HepG2 (cell line): Measurements from ENCODE around the gene DUSP9. TPM values are rescaled to one million over a fixed set of nuclear protein-coding genes. Genes with fewer than 3 reads are reported as not detected.

ENCODE experiments used
- CHD2 ChIP-seq: IDR thresholded peaks from 2 replicates; pipeline ENCODE4 v1.6.1; 2011; ENCODE audit warnings: low read depth, low read length, improper control_type of control experiment
- MLLT10 ChIP-seq: sonication (generic); formaldehyde crosslinking; IDR thresholded peaks from 2 replicates; pipeline ENCODE4 v1.4.0; 2020; ENCODE audit warnings: missing genetic modification reagents
- ONECUT2 ChIP-seq: sonication (generic); formaldehyde crosslinking; IDR thresholded peaks from 2 replicates; pipeline ENCODE4 v1.4.0; 2020; ENCODE audit warnings: missing genetic modification reagents
- POLR2AphosphoS5 ChIP-seq: IDR thresholded peaks from 2 replicates; pipeline ENCODE4 v1.6.1; 2012; ENCODE audit warnings: low read depth, low read length
- REXO4 ChIP-seq: sonication (generic); formaldehyde crosslinking; IDR thresholded peaks from 2 replicates; pipeline ENCODE4 v1.8.0; 2022; ENCODE audit warnings: missing genetic modification reagents, mild to moderate bottlenecking, borderline replicate concordance
- SOX6 ChIP-seq, 2 experiments: fragments of 450-650 bp in 1 of 2; sonication (generic) in 1 of 2; formaldehyde crosslinking in 1 of 2; IDR thresholded peaks; 2 replicates each; pipeline versions ENCODE4 v1.4.0 to v1.6.1; 2017 to 2020; ENCODE audit warnings: antibody characterized with exemption in 1 of 2, mild to moderate bottlenecking in 1 of 2, missing genetic modification reagents in 1 of 2
- THRA ChIP-seq: sonication (generic); formaldehyde crosslinking; IDR thresholded peaks from 2 replicates; pipeline ENCODE4 v1.4.0; 2020; ENCODE audit warnings: missing genetic modification reagents, borderline replicate concordance
- ZFP36L2 ChIP-seq: sonication (generic); formaldehyde crosslinking; IDR thresholded peaks from 2 replicates; pipeline ENCODE4 v1.4.0; 2020; ENCODE audit warnings: missing genetic modification reagents
- ZNF121 ChIP-seq: sonication (generic); formaldehyde crosslinking; IDR thresholded peaks from 2 replicates; pipeline ENCODE4 v1.5.0; 2020; ENCODE audit warnings: mild to moderate bottlenecking, missing genetic modification reagents
- ZNF232 ChIP-seq: sonication (generic); formaldehyde crosslinking; IDR thresholded peaks from 2 replicates; pipeline ENCODE4 v1.4.0; 2020; ENCODE audit warnings: missing genetic modification reagents, borderline replicate concordance
- ZNF292 ChIP-seq: sonication (generic); formaldehyde crosslinking; IDR thresholded peaks from 2 replicates; pipeline ENCODE4 v1.8.1; 2022; ENCODE audit warnings: mild to moderate bottlenecking, low read depth, missing genetic modification reagents, borderline replicate concordance
- ZNF784 ChIP-seq: sonication (generic); formaldehyde crosslinking; IDR thresholded peaks from 2 replicates; pipeline ENCODE4 v1.5.1; 2020; ENCODE audit warnings: missing genetic modification reagents, mild to moderate bottlenecking, borderline replicate concordance
- ZNF879 ChIP-seq: sonication (generic); formaldehyde crosslinking; IDR thresholded peaks from 2 replicates; pipeline ENCODE4 v1.8.1; 2023; ENCODE audit warnings: missing genetic modification reagents
- polyA plus RNA-seq, 8 experiments: library from polyadenylated mRNA; depleted of rRNA in 3 of 8; stranded (reverse) in 7 of 8; unstranded in 1 of 8; fragments of >200 nt; fragmentation: Illumina TruSeq in 4 of 8; extraction: Trizol in 4 of 8; gene quantifications; 2 replicates each; pipeline versions ENCODE4 v1.2.1 to v1.2.3, GENCODE V29; 2011 to 2016; ENCODE audit warnings: low read depth in 4 of 8, missing spikeins in 1 of 8, mixed read lengths in 1 of 8; ENCODE audit not compliant: insufficient read depth in 1 of 8
- total RNA-seq, 5 experiments: library from RNA; depleted of rRNA; stranded (reverse); fragments of >200 nt; fragmentation: Illumina TruSeq; extraction: Trizol; gene quantifications; 2 replicates each; pipeline ENCODE4 v1.2.3, GENCODE V29; 2016; ENCODE audit warnings: low read depth in 1 of 5
- TF ChIP-seq, protein P1 (sequence below): sonication (generic); formaldehyde crosslinking; IDR thresholded peaks from 2 replicates; pipeline ENCODE4 v1.4.0; 2020; ENCODE audit warnings: missing genetic modification reagents, borderline replicate concordance
- TF ChIP-seq, protein P2 (sequence below): sonication (generic); formaldehyde crosslinking; IDR thresholded peaks from 2 replicates; pipeline ENCODE4 v1.4.0; 2020; ENCODE audit warnings: missing genetic modification reagents, borderline replicate concordance
- TF ChIP-seq, protein P3 (sequence below): sonication (generic); formaldehyde crosslinking; IDR thresholded peaks from 2 replicates; pipeline ENCODE4 v1.4.0; 2020; ENCODE audit warnings: missing genetic modification reagents, borderline replicate concordance

Gene DUSP9
- total and polyA plus RNA-seq, 2 of the 13 experiments (the other 11 are each of a cell fraction or from before 2014, with no cell fraction given): 235 to 435 TPM

- TF ChIP-seq, protein P1, sequence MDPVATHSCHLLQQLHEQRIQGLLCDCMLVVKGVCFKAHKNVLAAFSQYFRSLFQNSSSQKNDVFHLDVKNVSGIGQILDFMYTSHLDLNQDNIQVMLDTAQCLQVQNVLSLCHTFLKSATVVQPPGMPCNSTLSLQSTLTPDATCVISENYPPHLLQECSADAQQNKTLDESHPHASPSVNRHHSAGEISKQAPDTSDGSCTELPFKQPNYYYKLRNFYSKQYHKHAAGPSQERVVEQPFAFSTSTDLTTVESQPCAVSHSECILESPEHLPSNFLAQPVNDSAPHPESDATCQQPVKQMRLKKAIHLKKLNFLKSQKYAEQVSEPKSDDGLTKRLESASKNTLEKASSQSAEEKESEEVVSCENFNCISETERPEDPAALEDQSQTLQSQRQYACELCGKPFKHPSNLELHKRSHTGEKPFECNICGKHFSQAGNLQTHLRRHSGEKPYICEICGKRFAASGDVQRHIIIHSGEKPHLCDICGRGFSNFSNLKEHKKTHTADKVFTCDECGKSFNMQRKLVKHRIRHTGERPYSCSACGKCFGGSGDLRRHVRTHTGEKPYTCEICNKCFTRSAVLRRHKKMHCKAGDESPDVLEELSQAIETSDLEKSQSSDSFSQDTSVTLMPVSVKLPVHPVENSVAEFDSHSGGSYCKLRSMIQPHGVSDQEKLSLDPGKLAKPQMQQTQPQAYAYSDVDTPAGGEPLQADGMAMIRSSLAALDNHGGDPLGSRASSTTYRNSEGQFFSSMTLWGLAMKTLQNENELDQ: no peak
- no peak for TF ChIP-seq ZFP36L2 (CRISPR knock-in tag)
- peak; percentile 84 for TF ChIP-seq POLR2AphosphoS5
- no peak for TF ChIP-seq REXO4 (CRISPR knock-in tag)
- no peak for TF ChIP-seq SOX6 (IDR thresholded peaks at IDR 0.05)
- peak; percentile 76 for TF ChIP-seq SOX6 (CRISPR knock-in tag; IDR thresholded peaks at IDR 0.05)
- TF ChIP-seq ZNF292 (CRISPR knock-in tag): no peak
- no peak; the same call in 1 of the 2 replicates for TF ChIP-seq ZNF121 (CRISPR knock-in tag)
- TF ChIP-seq ZNF784 (CRISPR knock-in tag): no peak
- TF ChIP-seq, protein P2, sequence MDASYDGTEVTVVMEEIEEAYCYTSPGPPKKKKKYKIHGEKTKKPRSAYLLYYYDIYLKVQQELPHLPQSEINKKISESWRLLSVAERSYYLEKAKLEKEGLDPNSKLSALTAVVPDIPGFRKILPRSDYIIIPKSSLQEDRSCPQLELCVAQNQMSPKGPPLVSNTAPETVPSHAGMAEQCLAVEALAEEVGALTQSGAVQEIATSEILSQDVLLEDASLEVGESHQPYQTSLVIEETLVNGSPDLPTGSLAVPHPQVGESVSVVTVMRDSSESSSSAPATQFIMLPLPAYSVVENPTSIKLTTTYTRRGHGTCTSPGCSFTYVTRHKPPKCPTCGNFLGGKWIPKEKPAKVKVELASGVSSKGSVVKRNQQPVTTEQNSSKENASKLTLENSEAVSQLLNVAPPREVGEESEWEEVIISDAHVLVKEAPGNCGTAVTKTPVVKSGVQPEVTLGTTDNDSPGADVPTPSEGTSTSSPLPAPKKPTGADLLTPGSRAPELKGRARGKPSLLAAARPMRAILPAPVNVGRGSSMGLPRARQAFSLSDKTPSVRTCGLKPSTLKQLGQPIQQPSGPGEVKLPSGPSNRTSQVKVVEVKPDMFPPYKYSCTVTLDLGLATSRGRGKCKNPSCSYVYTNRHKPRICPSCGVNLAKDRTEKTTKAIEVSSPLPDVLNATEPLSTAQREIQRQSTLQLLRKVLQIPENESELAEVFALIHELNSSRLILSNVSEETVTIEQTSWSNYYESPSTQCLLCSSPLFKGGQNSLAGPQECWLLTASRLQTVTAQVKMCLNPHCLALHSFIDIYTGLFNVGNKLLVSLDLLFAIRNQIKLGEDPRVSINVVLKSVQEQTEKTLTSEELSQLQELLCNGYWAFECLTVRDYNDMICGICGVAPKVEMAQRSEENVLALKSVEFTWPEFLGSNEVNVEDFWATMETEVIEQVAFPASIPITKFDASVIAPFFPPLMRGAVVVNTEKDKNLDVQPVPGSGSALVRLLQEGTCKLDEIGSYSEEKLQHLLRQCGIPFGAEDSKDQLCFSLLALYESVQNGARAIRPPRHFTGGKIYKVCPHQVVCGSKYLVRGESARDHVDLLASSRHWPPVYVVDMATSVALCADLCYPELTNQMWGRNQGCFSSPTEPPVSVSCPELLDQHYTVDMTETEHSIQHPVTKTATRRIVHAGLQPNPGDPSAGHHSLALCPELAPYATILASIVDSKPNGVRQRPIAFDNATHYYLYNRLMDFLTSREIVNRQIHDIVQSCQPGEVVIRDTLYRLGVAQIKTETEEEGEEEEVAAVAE (CRISPR knock-in tag): no peak
- TF ChIP-seq ZNF232 (CRISPR knock-in tag): no peak; the same call in 1 of the 2 replicates
- TF ChIP-seq ONECUT2 (CRISPR knock-in tag): no peak
- TF ChIP-seq CHD2: no peak
- no peak for TF ChIP-seq ZNF879 (CRISPR knock-in tag)
- TF ChIP-seq, protein P3, sequence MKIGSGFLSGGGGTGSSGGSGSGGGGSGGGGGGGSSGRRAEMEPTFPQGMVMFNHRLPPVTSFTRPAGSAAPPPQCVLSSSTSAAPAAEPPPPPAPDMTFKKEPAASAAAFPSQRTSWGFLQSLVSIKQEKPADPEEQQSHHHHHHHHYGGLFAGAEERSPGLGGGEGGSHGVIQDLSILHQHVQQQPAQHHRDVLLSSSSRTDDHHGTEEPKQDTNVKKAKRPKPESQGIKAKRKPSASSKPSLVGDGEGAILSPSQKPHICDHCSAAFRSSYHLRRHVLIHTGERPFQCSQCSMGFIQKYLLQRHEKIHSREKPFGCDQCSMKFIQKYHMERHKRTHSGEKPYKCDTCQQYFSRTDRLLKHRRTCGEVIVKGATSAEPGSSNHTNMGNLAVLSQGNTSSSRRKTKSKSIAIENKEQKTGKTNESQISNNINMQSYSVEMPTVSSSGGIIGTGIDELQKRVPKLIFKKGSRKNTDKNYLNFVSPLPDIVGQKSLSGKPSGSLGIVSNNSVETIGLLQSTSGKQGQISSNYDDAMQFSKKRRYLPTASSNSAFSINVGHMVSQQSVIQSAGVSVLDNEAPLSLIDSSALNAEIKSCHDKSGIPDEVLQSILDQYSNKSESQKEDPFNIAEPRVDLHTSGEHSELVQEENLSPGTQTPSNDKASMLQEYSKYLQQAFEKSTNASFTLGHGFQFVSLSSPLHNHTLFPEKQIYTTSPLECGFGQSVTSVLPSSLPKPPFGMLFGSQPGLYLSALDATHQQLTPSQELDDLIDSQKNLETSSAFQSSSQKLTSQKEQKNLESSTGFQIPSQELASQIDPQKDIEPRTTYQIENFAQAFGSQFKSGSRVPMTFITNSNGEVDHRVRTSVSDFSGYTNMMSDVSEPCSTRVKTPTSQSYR (CRISPR knock-in tag): peak; percentile 87
- TF ChIP-seq MLLT10 (CRISPR knock-in tag): no peak
- peak; percentile 94; the same call in 1 of the 2 replicates for TF ChIP-seq THRA
These were observed 23.5 kb upstream of the DUSP9 start (continued) for GRCh38 chrX:153623310-153624029.
